Measurements from ENCODE around the gene ATP8B1.
A peak's percentile ranks its signal among the peaks of the same experiment; 100 is the strongest.
"Not testable (repeated sequence)": the region's sequence is repeated elsewhere in the genome, so short reads cannot be mapped to it uniquely, and the experiment has no call there.

Gene ATP8B1

DNA sequence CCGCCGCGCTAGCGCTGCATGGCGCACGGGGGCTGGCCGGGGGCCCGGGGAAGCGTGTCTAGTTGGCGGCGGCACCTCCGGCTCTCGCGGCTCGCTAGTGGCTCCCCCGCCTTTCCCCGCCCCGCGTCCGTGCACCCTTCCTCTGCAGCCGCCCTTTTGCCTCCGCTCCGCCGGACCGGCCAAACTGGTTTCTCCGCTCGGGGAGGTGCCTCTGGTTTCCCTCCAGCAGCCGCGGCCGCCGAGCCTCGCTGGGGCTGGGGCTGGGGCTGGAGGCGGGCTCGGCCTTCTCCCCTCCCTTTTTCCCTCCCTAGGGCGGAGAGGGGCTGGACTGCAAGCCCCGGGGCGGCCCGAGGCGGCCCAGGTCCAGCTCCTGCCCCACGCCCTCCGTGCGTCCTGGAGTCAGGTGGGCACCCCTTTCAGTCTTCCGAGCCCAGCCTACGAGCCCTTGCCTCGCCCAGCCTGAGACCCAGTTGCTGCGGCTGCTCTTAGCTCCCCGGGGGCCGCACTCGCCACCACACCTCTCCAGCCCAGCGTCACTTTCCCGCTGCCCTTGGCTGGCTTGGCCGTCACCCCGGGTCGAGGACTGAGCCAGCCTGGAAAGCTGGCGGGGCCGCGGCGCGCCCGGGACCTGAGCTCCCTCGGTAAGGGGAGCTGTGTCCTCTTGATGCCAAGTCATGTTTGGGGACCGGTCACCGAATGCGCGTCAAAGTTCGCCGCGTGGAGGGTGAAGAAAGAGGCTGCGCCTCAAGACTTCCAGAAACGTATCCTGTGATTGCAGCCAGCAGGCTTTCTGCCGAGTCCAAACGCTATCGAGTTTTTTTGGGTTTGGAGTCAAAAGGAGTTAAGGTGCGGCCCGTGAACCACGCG lies at the start of gene ATP8B1:
TSS of gene ATP8B1 (minus strand) at position 213 of the 867 bp plus-strand sequence. CDS start 71,508 bp downstream, outside the sequence.
- no peak for DNase-seq (ENCODE audit: low spot score)

DNA sequence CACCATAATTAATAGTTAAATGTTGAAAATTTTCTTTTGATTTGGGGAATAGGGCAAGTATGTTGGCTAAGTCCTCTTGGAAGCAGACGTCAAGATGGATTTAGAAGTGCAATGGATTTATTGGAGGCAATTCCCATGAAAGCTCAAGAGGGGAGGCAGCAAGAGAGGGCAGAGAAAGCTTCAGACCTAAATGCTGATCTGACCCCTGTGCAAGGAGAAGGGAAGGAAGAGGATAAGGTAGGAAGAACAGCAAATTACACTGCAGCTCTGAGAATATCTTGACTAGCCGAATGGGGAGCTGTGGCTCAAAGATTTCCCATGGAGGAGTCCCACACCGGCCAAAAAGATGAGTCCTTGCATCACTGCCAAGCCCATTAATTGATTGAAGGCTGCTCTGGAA lies 46.9 kb upstream of the ATP8B1 start:
- no peak for DNase-seq (ENCODE audit: low spot score)

DNA sequence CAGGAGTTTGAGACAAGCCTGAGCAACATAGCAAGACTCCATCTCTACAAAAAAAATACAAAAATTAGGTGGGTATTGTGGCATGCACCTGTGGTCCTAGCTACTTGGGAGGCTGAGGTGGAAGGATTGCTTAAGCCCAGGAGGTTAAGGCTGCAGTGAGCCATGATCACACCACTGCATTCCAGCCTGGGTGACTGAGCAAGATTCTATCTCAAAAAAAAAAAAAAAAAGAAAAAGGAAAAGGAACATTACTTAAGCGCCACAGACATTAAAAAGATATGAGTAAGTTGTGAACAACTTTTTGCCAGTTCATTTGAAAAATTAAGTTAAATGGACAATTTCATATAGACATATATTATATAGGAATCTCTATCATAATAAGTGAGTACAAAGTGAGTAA lies 45.3 kb upstream of the ATP8B1 start:
- DNase-seq (ENCODE audit: low spot score), result not testable (repeated sequence)

DNA sequence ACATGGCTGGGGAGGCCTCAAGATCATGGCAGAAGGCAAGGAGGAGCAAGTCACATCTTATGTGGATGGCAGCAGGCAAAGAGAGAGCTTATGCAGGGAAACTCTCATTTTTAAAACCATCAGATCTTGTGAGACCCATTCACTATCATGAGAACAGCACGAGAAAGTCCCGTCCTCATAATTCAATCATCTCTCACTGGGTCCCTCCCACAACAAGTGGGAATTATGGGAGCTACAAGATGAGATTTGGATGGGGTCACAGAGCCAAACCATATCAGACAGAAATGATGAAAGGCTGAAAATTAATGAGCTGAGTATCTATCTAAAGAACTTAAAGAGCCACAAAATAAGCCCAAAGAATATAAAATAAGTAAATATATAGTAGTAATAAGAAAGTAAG lies 44.3 kb upstream of the ATP8B1 start:
- DNase-seq (ENCODE audit: low spot score), result not testable (repeated sequence)

DNA sequence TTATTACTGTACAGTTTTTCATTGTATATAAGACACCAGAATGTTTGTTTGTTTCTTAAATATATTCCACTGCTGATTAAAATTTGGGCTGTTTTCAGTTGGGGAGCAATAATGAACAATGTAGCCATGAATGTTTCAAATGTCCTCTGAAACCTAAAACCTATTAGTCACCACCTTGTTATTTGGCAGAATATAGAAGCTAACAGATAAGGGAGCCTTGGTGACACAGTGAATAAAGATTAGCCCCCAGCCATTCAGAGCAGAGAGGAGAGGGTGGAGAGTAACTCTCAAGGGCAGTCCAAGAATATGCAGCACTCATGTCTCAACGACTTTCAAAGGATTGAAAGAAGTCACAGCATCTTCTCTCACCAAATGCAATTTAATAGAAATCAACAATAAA lies 43.1 kb upstream of the ATP8B1 start:
- no peak for DNase-seq (ENCODE audit: low spot score)

DNA sequence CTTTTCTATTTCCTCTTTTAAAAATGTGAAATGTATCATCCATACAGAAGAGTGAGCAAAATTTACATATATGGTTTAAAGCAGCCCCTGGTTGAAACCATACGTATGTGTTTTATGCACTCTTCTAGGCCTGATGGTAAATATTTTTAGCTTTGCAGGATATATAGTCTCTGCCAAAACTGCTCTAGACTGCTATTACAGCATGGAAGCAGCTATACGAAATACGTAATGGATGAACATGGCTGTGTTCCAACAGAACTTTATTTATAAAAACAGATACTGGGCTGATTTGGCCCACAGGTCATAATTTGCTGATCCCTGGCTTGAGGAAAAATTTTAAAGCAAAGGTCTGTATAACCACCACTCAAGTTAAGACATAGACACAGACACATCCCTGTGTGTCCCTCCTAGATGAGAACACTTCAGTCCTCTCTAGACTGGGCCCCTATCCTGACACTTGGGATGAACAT lies 42.5 kb upstream of the ATP8B1 start:
- no peak for DNase-seq (ENCODE audit: low spot score)

DNA sequence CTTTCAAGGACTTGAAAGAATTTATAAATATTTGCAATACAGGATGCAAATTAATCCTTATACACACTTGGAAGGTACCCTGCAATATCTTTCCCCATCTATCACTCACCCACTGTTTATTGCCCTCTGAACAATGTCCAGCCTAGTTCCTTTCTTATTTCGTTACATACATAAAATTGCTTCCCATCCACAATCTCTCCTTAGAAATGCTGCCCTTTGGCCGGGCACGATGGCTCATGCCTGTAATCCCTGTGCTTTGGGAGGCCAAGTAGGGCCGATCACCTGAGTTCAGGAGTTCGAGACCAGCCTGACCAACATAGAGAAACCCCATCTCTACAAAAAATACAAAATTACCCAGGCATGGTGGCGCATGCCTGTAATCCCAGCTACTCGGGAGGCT lies 41.2 kb upstream of the ATP8B1 start:
- no peak for DNase-seq (ENCODE audit: low spot score)

DNA sequence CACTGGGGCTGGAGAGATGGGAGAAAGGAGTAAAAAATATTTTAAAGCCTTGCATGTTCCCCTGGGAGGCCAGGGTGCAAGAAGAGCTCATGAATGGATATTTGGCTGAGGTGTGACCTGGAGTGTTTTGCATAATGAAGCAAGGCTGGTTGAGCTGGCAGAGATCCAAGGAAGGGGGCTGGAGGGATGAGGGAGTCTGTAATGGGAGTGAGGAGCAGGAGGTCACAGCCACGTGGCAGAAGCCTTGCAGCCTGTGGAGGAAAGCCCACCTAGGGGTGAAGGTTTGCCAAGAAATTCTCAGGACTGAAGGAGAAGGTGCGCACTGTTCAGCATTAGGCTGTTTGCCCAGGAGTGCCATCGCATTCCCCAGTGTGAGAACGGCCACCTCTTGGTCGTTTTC lies 40.3 kb upstream of the ATP8B1 start:
- DNase-seq (ENCODE audit: low spot score), result no peak

DNA sequence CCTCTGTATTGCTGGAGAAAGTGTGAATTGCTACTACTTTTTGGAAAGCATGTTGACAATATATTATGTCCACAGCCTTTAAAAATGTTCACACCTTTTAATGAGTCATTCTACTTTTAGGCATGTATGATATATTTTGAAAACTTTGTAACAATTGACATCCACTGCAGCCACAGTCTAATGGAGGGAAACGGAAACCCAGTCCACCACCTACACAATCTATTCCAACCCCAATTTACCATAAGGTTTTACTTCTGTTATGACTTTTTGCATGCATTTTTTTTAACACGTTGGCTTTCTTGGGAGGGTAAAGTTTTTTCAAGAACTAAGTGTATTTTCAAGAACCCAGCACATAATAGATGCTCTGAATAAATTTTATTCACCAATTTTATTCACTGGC lies 38.5 kb upstream of the ATP8B1 start:
- no peak for DNase-seq (ENCODE audit: low spot score)

DNA sequence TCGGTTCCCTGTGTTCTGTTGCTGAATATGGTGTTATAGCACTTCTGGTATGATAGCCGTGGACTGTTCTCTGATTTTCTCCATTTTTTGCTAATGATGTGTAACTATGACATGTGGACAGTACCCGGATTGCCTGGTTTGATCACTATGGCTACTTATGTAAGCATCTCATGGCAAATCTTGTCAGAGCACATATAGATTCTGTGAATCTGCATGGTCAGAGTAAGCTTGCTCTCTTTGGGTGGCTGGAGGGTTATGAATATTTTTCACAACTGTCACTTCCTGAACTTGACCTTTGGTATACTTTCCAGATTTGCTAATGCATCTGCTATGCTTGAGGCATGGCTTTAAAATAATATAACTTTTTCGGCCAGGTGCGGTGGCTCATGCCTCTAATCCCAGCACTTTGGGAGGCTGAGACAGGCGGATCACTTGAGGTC lies 36.8 kb upstream of the ATP8B1 start:
- no peak for DNase-seq (ENCODE audit: low spot score)

DNA sequence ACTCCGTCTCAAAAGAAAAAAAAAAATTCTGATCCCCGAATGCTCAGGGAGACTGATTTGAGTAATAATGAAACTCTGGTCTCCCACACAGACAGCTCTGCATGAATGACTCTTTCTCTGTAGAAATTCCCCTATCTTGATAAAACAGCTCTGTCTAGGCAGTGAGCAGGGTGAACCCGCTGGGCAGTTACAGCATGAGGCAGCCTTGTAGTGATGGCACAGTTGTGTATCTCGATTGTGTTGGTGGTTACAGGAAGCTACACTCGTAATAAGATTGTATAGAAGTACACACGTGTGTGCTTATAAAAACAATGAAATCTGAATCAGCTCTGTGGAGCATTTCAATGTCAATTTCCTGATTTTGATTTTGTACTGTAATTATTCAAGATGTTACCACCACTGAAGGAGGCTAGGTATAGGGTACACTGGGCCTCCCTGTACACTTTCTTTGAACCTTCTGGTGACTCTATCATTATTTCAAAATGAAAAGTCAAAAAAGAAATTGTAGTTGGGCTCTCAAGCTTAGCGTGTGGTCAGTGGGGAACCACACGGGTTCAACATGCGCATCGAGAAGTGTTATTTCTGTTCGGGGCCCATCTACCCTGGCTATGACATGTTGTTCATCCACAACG lies 34.9 kb upstream of the ATP8B1 start:
- DNase-seq (ENCODE audit: low spot score), result no peak

DNA sequence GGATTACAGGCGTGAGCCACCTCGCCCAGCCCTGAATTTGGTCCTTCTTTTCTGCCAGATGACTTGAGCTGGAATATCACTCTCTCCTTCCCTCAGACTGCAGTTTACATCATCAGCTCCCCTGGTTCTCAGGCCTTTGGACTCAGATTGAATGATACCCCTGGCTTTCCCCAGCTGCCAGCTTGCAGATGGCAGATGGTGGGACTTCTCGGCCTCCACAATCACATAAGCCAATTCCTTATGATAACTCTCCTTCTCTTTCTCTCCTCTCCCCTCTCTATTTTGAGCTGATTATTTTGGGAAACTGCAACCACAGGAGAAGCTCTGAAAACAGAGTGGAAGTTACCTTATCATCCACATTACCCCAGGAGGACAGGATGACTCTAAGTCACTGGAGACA lies 33.4 kb upstream of the ATP8B1 start:
- DNase-seq (ENCODE audit: low spot score), result peak; percentile 47

DNA sequence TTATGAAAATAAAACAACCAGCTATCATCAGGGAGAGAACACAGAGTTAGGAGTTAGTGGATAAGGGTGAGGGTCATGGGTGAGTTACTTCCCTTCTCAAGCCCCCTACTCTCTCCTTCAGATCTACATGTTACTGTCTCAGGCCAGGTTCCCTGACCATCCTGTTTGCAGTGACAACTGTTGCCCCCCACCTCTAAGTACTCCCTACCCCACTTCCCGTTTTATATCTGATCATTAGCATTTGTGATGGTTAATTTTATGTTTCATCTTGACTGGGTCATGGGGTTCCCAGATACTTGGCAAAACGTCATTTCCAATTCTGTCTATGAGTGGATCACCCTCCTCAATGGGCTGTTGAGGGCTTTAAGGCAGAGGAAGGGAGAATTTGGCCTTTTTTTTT lies 32.8 kb upstream of the ATP8B1 start:
- no peak for DNase-seq (ENCODE audit: low spot score)

DNA sequence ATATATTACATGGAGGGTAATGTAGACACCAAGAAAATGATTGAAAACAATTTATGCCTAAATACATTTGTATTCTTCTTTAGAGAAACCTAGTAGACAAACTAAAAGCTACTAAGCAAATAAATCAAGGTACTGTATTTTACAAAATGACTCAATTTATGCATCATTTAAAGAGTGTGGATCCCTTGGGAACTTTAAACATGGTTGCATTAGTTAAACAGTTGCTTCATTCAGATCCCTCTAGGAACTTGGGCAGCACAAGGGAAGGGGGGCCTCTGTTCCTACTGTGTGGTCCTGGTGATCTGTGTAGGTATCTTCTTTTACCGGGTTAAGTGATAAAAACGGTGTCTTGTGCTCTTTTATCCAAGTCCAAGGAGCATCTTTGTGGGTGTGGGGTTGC lies 31.5 kb upstream of the ATP8B1 start:
- DNase-seq (ENCODE audit: low spot score), result no peak

DNA sequence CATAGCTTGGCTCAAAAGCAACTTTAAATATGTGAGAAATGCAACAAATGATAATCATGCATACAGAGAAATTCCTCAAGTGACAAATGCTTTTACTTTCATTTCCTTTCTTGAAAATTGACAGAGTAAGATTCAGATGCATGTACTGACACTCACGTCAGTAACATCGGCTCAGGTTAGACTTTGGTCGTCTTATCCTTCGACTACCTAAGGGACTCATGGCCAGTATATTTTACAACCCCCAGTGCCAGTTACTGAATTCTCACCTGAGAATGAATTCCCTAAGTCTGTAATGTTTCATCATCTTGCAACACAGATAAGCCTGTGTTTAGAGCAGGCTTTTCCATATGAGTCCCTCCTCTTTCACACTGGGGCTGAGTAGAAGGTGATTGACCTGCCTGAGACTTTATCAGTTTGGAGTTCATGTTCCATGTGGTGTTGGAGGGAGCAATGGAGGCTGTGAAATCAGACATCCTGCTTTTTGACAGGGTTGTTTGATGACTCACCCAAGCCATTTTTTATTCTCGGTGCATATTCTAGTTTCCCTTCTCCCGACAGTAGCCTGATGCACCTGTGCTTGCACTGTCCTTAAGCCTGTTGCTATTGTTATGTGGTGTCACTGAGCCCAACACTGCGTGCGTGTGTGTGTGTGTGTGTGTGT lies 30.5 kb upstream of the ATP8B1 start:
- no peak for DNase-seq (ENCODE audit: low spot score)

DNA sequence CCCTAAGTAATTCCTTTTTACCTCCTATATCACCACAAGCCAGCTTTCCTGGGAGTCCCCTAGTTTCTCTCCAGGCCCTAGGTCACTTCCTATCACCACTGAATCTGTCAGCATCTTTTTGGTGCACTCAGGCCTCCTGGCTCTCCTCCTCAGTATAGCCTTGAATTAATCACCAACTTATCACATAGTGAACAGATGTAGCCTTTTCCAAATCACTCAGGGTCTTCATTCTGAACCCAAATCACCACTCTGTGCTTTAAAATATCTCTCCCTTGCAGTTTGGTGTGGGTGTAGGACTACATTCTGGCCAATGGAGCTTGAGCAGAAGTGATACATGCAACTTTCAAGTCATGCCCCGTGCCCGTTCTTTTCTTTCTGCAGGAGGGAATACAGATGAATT lies 29.6 kb upstream of the ATP8B1 start:
- no peak for DNase-seq (ENCODE audit: low spot score)

DNA sequence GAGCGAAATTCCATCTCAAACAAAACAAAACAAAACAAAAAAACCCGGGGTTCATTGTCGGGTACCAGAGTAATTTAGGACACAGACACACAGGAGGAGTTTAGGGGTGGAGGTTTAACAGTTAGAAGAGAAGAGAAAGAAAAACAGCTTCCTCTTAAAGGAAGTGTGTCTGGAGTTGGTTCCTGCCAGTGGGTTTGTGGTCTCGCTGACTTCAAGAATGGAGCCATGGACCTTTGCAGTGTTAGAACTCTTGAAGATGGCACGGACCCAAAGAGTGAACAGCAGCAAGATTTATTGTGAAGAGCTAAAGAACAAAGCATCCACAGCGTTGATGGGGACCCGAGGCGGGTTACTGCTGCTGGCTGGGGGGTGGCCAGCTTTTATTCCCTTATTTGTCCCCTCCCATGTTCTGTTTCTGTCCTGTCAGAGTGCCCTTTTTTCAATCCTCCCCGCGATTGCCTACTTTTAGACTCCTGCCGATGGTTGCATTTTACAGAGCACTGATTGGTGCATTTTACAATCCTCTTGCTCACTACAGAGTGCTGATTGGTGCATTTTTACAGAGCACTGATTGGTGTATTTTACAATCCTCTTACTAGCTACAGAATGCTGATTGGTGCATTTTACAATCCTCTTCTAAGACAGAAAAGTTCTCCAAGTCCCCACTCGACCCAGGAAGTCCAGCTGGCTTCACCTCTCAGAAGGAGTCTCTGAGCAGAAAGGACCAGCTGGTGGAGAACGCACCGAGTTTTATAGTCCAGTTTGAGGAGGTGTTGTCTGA lies 28.7 kb upstream of the ATP8B1 start:
- no peak for DNase-seq (ENCODE audit: low spot score)

DNA sequence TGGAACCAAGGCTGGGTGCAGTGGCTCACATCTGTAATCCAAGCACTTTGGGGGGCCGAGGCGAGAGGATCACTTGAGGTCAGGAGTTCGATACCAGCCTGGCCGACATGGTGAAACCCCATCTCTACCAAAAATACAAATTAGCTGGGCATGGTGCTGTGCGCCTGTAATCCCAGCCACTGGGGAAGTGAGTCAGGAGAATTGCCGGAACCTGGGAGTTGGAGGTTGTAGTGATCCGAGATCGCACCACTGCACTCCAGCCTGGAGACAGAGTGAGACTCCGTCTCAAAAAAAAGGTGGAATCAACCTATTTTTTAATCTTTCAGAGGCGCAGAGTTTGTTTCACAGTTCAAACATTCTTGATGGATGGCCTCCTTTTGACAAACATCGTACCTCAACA lies 24.5 kb upstream of the ATP8B1 start:
- no peak for DNase-seq (ENCODE audit: low spot score)

DNA sequence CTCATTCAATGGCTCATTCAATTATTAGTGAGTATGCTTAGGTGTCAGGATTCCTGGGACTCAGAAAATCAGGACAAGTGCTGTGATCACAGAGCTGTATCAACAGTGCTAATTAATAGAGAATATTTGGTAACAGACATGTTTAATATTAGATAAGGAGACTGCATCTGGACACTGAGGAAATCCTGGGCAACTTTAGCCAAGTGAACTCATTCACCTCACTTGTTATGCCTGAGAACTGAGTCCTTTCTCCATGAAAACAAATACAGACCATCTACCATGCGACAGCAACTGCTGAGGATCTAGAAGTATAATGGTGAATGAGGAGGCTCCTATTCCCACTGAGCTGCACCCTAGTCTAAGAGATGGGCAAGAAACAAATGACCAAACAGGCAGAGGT lies 23.1 kb upstream of the ATP8B1 start:
- no peak for DNase-seq (ENCODE audit: low spot score)

DNA sequence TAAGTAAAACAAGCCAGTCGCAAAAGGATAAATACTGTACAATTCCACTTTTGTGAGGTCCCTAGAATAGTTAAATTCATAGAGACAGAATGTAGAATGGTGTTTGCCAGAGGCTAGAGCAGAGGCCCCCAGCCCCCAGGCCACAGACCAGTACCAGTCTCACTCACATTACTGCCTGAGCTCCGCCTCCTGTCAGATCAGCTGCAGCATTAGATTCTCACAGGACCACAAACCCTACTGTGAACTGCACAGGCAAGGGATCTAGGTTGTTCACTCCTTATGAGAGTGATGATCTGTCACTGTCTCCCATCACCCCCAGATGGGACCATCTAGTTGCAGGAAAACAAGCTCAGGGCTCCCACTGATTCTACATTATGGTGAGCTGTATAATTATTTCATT lies 17.5 kb upstream of the ATP8B1 start:
- DNase-seq (ENCODE audit: low spot score), result not testable (repeated sequence)

DNA sequence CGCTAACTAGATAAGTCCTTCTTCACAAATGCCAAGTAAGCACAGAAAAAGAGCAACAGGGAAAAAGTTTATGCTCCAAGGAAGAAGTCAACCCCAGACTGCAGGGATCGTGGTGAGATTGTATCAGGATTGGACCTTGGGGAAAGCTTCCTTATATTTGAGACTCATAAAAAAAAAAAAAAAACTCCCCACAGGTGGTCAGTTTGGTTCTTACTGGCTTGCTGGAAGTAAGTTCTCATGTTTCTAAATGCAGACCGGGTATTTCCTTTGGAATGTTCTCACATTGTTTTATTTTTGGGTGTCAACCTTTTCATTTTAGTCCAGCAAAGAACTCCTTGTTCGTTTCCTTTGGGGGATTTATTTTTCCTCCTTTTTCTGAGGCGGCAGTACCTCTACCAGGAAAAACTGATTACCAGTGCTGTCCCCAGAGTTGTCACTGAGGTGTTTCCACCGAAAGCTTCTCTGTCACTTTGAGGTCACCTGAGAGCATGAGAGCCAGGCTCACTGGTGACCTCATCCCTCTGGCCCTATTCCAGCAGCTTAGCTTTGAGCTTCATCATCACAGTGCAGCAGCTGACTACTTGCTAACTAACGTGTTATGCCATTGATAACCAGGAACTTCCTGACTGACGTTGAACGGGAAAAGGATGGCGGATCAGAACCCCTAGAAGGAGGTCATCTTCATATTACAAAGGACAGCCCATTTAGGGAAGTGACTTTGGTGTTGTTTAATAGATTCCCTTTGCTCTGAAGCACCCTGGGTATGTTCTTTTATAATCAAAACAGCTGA lies 16.8 kb upstream of the ATP8B1 start:
- DNase-seq (ENCODE audit: low spot score), result no peak
